Mesendoderm (in vitro differentiated cells): Measurements from ENCODE around the gene RTP3.
"Not testable (repeated sequence)": the region's sequence is repeated elsewhere in the genome, so short reads cannot be mapped to it uniquely, and the experiment has no call there.

Experiments
- DNase-seq: peaks from one replicate; pipeline ENCODE4 v3.0.0; 2013
- H2AK5ac ChIP-seq: 2 replicates; pipeline ENCODE4 v1.6.1; 2013; ENCODE audit warnings: low read length, inconsistent platforms
- H2BK120ac ChIP-seq: 2 replicates; pipeline ENCODE4 v1.6.1; 2013; ENCODE audit warnings: low read depth, mild to moderate bottlenecking, low read length, moderate library complexity, mixed read lengths
- H2BK15ac ChIP-seq: replicated peaks from 2 replicates; pipeline ENCODE4 v1.6.1; 2013; ENCODE audit warnings: low read depth, mild to moderate bottlenecking, moderate library complexity
- H2BK5ac ChIP-seq: 2 replicates; pipeline ENCODE4 v1.6.1; 2013; ENCODE audit warnings: low read length, inconsistent platforms
- H3K18ac ChIP-seq: 2 replicates; pipeline ENCODE4 v1.6.1; 2013; ENCODE audit warnings: mild to moderate bottlenecking, low read length, mixed read lengths
- H3K23ac ChIP-seq: one replicate; pipeline ENCODE4 v1.6.1; 2013; ENCODE audit warnings: low read length
- H3K27ac ChIP-seq: 2 replicates; pipeline ENCODE4 v1.5.1; 2013; ENCODE audit warnings: low read depth, mild to moderate bottlenecking, inconsistent platforms, low read length, moderate library complexity
- H3K27me3 ChIP-seq: 2 replicates; pipeline ENCODE4 v1.6.1; 2013; ENCODE audit warnings: low read length, control low read depth, mild to moderate bottlenecking, inconsistent platforms; ENCODE audit not compliant: insufficient read depth, poor library complexity
- H3K36me3 ChIP-seq: 2 replicates; pipeline ENCODE4 v1.6.1; 2013; ENCODE audit warnings: low read length, inconsistent platforms; ENCODE audit not compliant: control insufficient read depth, insufficient read depth
- H3K4ac ChIP-seq: one replicate; pipeline ENCODE4 v1.6.1; 2013; ENCODE audit warnings: low read depth, mild to moderate bottlenecking, low read length, moderate library complexity
- H3K4me1 ChIP-seq: 2 replicates; pipeline ENCODE4 v1.6.1; 2013; ENCODE audit warnings: low read depth, low read length, inconsistent platforms; ENCODE audit not compliant: control insufficient read depth
- H3K4me2 ChIP-seq: 2 replicates; pipeline ENCODE4 v1.6.1; 2013; ENCODE audit warnings: low read length
- H3K4me3 ChIP-seq: 2 replicates; pipeline ENCODE4 v1.5.1; 2013; ENCODE audit warnings: mild to moderate bottlenecking, low read length
- H3K56ac ChIP-seq: one replicate; pipeline ENCODE4 v1.6.1; 2013; ENCODE audit warnings: low read length
- H3K79me1 ChIP-seq: 2 replicates; pipeline ENCODE4 v1.6.1; 2013; ENCODE audit warnings: low read length, inconsistent platforms
- H3K79me2 ChIP-seq: 2 replicates; pipeline ENCODE4 v1.6.1; 2013; ENCODE audit warnings: mild to moderate bottlenecking, low read length; ENCODE audit not compliant: control insufficient read depth, insufficient read depth
- H3K9ac ChIP-seq: 2 replicates; pipeline ENCODE4 v1.6.1; 2013; ENCODE audit warnings: low read length, inconsistent platforms
- H4K5ac ChIP-seq: one replicate; pipeline ENCODE4 v1.6.1; 2013; ENCODE audit warnings: low read length
- H4K8ac ChIP-seq: one replicate; pipeline ENCODE4 v1.6.1; 2013; ENCODE audit warnings: low read depth, mild to moderate bottlenecking, control low read depth, low read length, moderate library complexity
- WGBS: extraction: QIAGEN DNeasy Blood & Tissue Kit; methylation state at CpG from one replicate; pipeline ENCODE4 v1.1.7; 2013; ENCODE audit warnings: low lambda C conversion rate, missing lambda C conversion rate; ENCODE audit not compliant: insufficient coverage; ENCODE audit errors: extremely low coverage; 5-methylcytosine and 5-hydroxymethylcytosine counted together

Gene RTP3

GRCh38 chr3:46519952-46520351 lies 22.2 kb downstream of the RTP3 start:
- Histone ChIP-seq H2BK15ac (no peak overlapping the region), H2BK120ac (no peak overlapping the region), H3K4me2 (no peak overlapping the region), H3K56ac (no peak overlapping the region), H2AK5ac (no peak overlapping the region), H3K4ac (no peak overlapping the region), H3K23ac (no peak overlapping the region), H3K36me3 (no peaks in the 10 kb centered on the region), H3K79me2 (no peaks in the 10 kb centered on the region), H4K8ac (no peak overlapping the region), H3K18ac (no peak overlapping the region), H3K9ac (no peak overlapping the region), H3K4me1 (no peaks in the 10 kb centered on the region), H2BK5ac (no peak overlapping the region), H4K5ac (no peak overlapping the region), H3K27ac (no peak overlapping the region), H3K79me1 (no peaks in the 10 kb centered on the region), H3K4me3 (no peak overlapping the region), H3K27me3 (no peaks in the 10 kb centered on the region)
- no peak for DNase-seq
- WGBS = 100% methylated on average over 1 of the region's 2 CpGs

- no peak overlapping the region for H3K23ac ChIP-seq
- H4K8ac ChIP-seq = no peak overlapping the region
- no peak overlapping the region for H3K4me2 ChIP-seq
- H3K4ac ChIP-seq = no peak overlapping the region
- no peak overlapping the region for H2BK120ac ChIP-seq
- no peak overlapping the region for H2BK15ac ChIP-seq
- H3K79me1 ChIP-seq = no peaks in the 10 kb centered on the region
- no peaks in the 10 kb centered on the region for H3K79me2 ChIP-seq
- H3K27me3 ChIP-seq = no peaks in the 10 kb centered on the region
- H3K18ac ChIP-seq = no peak overlapping the region
- no peak overlapping the region for H3K4me3 ChIP-seq
- H3K9ac ChIP-seq = no peak overlapping the region
- no peaks in the 10 kb centered on the region for H3K36me3 ChIP-seq
- H2AK5ac ChIP-seq = no peak overlapping the region
- no peak overlapping the region for H3K27ac ChIP-seq
- WGBS = no CpG with 5 or more reads among the region's 3 CpGs
- H3K56ac ChIP-seq = no peak overlapping the region
- no peak for DNase-seq
- H3K4me1 ChIP-seq = no peaks in the 10 kb centered on the region
- H4K5ac ChIP-seq = no peak overlapping the region
- H2BK5ac ChIP-seq = no peak overlapping the region
These were observed 22.8 kb downstream of the RTP3 start for GRCh38 chr3:46520531-46520930.

- Histone ChIP-seq H3K36me3 (no peaks in the 10 kb centered on the region), H3K23ac (no peak overlapping the region), H3K4me2 (no peak overlapping the region), H4K8ac (no peak overlapping the region), H2AK5ac (no peak overlapping the region), H3K27ac (no peak overlapping the region), H3K4me3 (no peak overlapping the region), H2BK5ac (no peak overlapping the region), H4K5ac (no peak overlapping the region), H3K79me2 (no peaks in the 10 kb centered on the region), H3K9ac (no peak overlapping the region), H3K4ac (no peak overlapping the region), H3K4me1 (no peaks in the 10 kb centered on the region), H3K79me1 (no peaks in the 10 kb centered on the region), H2BK120ac (no peak overlapping the region), H3K27me3 (no peaks in the 10 kb centered on the region), H3K56ac (no peak overlapping the region), H3K18ac (no peak overlapping the region), H2BK15ac (no peak overlapping the region)
- DNase-seq = no peak
- no CpG with 5 or more reads among the region's 9 CpGs for WGBS
These were observed 23.3 kb downstream of the RTP3 start for GRCh38 chr3:46521096-46521495.

GRCh38 chr3:46522201-46522600 lies 24.4 kb downstream of the RTP3 start:
- not testable (repeated sequence) for H3K79me2 ChIP-seq, H2AK5ac ChIP-seq

GRCh38 chr3:46523556-46523955 lies 25.8 kb downstream of the RTP3 start:
- no peak for DNase-seq
- Histone ChIP-seq H2BK15ac (no peak overlapping the region), H3K18ac (no peak overlapping the region), H3K4ac (no peak overlapping the region), H3K36me3 (no peaks in the 10 kb centered on the region), H2BK120ac (no peak overlapping the region), H3K79me2 (no peaks in the 10 kb centered on the region), H3K23ac (no peak overlapping the region), H2BK5ac (no peak overlapping the region), H3K4me1 (no peaks in the 10 kb centered on the region), H3K79me1 (no peaks in the 10 kb centered on the region), H2AK5ac (no peak overlapping the region), H3K4me3 (no peak overlapping the region), H3K27ac (no peak overlapping the region), H3K9ac (no peak overlapping the region), H4K8ac (no peak overlapping the region), H4K5ac (no peak overlapping the region), H3K4me2 (no peak overlapping the region), H3K27me3 (no peaks in the 10 kb centered on the region), H3K56ac (no peak overlapping the region)
- no CpG with 5 or more reads among the region's 2 CpGs for WGBS

More at GRCh38 chr3:46522201-46522600, 24.4 kb downstream of the RTP3 start:
- not testable (repeated sequence) for H4K8ac ChIP-seq, H3K4me2 ChIP-seq, H3K4ac ChIP-seq, H2BK120ac ChIP-seq, H3K18ac ChIP-seq, H3K79me1 ChIP-seq, H3K9ac ChIP-seq, DNase-seq, H3K4me1 ChIP-seq, H3K56ac ChIP-seq, H4K5ac ChIP-seq, H3K4me3 ChIP-seq, H2BK5ac ChIP-seq, H2BK15ac ChIP-seq, H3K27me3 ChIP-seq, H3K23ac ChIP-seq, H3K36me3 ChIP-seq, H3K27ac ChIP-seq
- WGBS = no CpG with 5 or more reads among the region's 4 CpGs

GRCh38 chr3:46524008-46524407 lies 26.2 kb downstream of the RTP3 start:
- no peaks in the 10 kb centered on the region for H3K27me3 ChIP-seq
- H3K79me1 ChIP-seq = no peaks in the 10 kb centered on the region
- no peak overlapping the region for H3K23ac ChIP-seq
- no peak overlapping the region for H4K8ac ChIP-seq
- peak overlapping the region; percentile 21 for H2BK120ac ChIP-seq
- H3K18ac ChIP-seq = no peak overlapping the region
- WGBS = no CpG with 5 or more reads among the region's 3 CpGs
- no peak overlapping the region for H3K9ac ChIP-seq
- H3K4me1 ChIP-seq = no peaks in the 10 kb centered on the region
- H3K56ac ChIP-seq = no peak overlapping the region
- no peak overlapping the region for H4K5ac ChIP-seq
- H2BK15ac ChIP-seq = no peak overlapping the region
- H2BK5ac ChIP-seq = no peak overlapping the region
- no peak overlapping the region for H3K4me3 ChIP-seq
- H2AK5ac ChIP-seq = no peak overlapping the region
- H3K27ac ChIP-seq = no peak overlapping the region
- no peaks in the 10 kb centered on the region for H3K36me3 ChIP-seq
- no peak overlapping the region for H3K4ac ChIP-seq
- no peaks in the 10 kb centered on the region for H3K79me2 ChIP-seq
- no peak overlapping the region for H3K4me2 ChIP-seq
- DNase-seq = no peak
